ENCODE measurements around the gene PEX16. TPM values are rescaled to one million over a fixed set of nuclear protein-coding genes. Genes with fewer than 3 reads are reported as not detected.

PEX16 gene
- total RNA-seq, 4 donors from 2014 or later = 20.0 to 26.7 (median 21.3) TPM

DNA sequence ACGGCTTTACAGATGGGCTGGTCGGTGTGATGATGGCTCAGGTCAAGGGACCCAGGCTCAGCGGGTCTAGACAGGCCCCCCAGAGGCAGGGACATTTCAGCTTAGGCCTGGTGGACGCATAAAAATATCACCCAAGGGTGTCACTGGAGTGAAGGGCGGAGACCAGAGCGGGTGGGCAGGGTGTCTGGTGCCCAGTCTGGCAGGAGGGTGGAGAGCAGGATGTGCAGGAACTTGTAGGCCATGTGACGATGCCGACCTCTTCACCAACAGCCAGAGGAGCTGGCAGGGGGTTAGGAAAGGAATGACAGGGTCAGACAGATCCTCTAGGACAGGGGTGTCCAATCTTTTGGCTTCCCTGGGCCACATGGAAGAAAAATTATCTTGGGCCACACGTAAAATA, 27.7 kb downstream of the PEX16 start:
- TF ChIP-seq POLR2A (IDR thresholded peaks at IDR 0.05) = no peak
- TF ChIP-seq, protein P1, sequence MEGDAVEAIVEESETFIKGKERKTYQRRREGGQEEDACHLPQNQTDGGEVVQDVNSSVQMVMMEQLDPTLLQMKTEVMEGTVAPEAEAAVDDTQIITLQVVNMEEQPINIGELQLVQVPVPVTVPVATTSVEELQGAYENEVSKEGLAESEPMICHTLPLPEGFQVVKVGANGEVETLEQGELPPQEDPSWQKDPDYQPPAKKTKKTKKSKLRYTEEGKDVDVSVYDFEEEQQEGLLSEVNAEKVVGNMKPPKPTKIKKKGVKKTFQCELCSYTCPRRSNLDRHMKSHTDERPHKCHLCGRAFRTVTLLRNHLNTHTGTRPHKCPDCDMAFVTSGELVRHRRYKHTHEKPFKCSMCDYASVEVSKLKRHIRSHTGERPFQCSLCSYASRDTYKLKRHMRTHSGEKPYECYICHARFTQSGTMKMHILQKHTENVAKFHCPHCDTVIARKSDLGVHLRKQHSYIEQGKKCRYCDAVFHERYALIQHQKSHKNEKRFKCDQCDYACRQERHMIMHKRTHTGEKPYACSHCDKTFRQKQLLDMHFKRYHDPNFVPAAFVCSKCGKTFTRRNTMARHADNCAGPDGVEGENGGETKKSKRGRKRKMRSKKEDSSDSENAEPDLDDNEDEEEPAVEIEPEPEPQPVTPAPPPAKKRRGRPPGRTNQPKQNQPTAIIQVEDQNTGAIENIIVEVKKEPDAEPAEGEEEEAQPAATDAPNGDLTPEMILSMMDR (IDR thresholded peaks at IDR 0.05) = no peak
- no peak for TF ChIP-seq POLR2AphosphoS5 (IDR thresholded peaks at IDR 0.05)
- TF ChIP-seq EP300 (IDR thresholded peaks at IDR 0.05) = no peak
- Histone ChIP-seq H3K9me3 (no peaks in the 10 kb centered on the region), H3K4me1 (peaks cover 0 to 11% (median 3%) of the 10 kb centered on the region in 3 donors), H3K4me3 (no peak overlapping the region), H3K36me3 (no peaks in the 10 kb centered on the region), H3K27me3 (peaks cover 13% of the 10 kb centered on the region), H3K27ac (no peak overlapping the region)
- WGBS, 2 donors (ENCODE audit: low coverage in 1 of 2) = 60 to 85% methylated on average over 1 to 7 of the region's 9 CpGs
- no peak for ATAC-seq

GRCh38 chr11:45889555-45889954, 28.1 kb downstream of the PEX16 start:
- 82% methylated on average over 7 of the region's 8 CpGs; no CpG with 5 or more reads in 1 of the 2 donors for WGBS, 2 donors (ENCODE audit: low coverage in 1 of 2)

GRCh38 chr11:45887587-45887986, 30.1 kb downstream of the PEX16 start:
- Histone ChIP-seq H3K4me3 (no peak overlapping the region), H3K27ac (no peak overlapping the region), H3K27me3 (no peaks in the 10 kb centered on the region), H3K4me1 (peaks cover 0 to 12% (median 3%) of the 10 kb centered on the region in 3 donors), H3K36me3 (peaks cover 0 to 10% of the 10 kb centered on the region in 2 donors), H3K9me3 (no peaks in the 10 kb centered on the region)
- 91% methylated on average over 6 of the region's 10 CpGs; no CpG with 5 or more reads in 1 of the 2 donors for WGBS, 2 donors (ENCODE audit: low coverage in 1 of 2)
- TF ChIP-seq, protein P1 (IDR thresholded peaks at IDR 0.05) = no peak
- TF ChIP-seq POLR2A (IDR thresholded peaks at IDR 0.05) (no peak), POLR2AphosphoS5 (IDR thresholded peaks at IDR 0.05) (no peak), EP300 (IDR thresholded peaks at IDR 0.05) (no peak)
- no peak for ATAC-seq

More at GRCh38 chr11:45889555-45889954, 28.1 kb downstream of the PEX16 start:
- Histone ChIP-seq H3K4me1 (peaks cover 0 to 12% (median 3%) of the 10 kb centered on the region in 3 donors), H3K27me3 (peaks cover 9% of the 10 kb centered on the region), H3K4me3 (no peak overlapping the region), H3K36me3 (no peaks in the 10 kb centered on the region), H3K9me3 (no peaks in the 10 kb centered on the region), H3K27ac (no peak overlapping the region)
- no peak for ATAC-seq
- TF ChIP-seq POLR2AphosphoS5 (IDR thresholded peaks at IDR 0.05) = no peak
- no peak for TF ChIP-seq EP300 (IDR thresholded peaks at IDR 0.05)
- TF ChIP-seq POLR2A (IDR thresholded peaks at IDR 0.05) = no peak
- TF ChIP-seq, protein P1 (IDR thresholded peaks at IDR 0.05) = no peak

DNA sequence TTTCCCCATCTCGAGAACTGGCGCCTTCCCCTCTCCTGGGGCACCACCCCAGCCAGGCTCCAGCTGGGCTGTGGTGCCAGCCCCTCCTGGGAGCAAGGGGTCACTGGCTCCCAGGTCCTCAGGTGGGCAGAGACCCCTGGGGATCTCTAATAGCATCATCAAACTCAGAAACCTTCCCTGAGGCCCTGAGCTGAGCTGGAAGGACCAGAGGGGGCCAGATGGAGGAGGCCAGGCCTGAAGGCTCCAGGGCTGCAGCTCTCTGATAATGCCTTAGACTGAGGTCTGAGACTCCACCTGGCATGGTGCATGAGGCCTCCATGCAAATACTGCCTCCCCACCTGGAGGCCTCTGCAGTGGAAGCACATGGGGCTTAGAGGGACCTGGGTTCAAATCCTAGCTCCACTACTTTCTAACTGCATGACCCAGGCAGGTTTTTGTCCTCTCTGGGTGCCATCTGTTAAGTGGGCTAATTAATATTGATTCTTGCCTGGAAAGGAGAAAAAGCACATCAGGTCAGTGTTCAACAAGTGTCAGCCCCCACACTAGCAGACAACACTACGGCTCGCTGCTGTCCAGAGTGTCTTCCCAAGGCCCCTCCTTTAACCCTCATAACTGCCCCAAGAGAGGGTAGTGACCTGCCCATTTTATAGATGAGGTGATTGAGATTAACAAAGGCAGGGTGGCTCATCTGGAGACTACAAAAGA, 30.7 kb downstream of the PEX16 start:
- ATAC-seq = no peak
- Histone ChIP-seq H3K4me3 (no peak overlapping the region), H3K4me1 (peaks cover 0 to 12% (median 3%) of the 10 kb centered on the region in 3 donors), H3K27ac (no peak overlapping the region), H3K27me3 (no peaks in the 10 kb centered on the region), H3K9me3 (no peaks in the 10 kb centered on the region), H3K36me3 (peaks cover 0 to 16% of the 10 kb centered on the region in 2 donors)
- 100% methylated on average over 4 of the region's 4 CpGs; no CpG with 5 or more reads in 1 of the 2 donors for WGBS, 2 donors (ENCODE audit: low coverage in 1 of 2)
- TF ChIP-seq POLR2AphosphoS5 (IDR thresholded peaks at IDR 0.05) (no peak), POLR2A (IDR thresholded peaks at IDR 0.05) (no peak), EP300 (IDR thresholded peaks at IDR 0.05) (no peak)
- TF ChIP-seq, protein P1 (IDR thresholded peaks at IDR 0.05) = no peak

Data from gastroesophageal sphincter (tissue), 4 donors.